BE2C (cell line): ENCODE data around the gene ZCCHC14.

Experiments used
- DNase-seq: peaks from one replicate; pipeline ENCODE4 v3.0.0-alpha.2; 2020
- H3K27me3 ChIP-seq: fragments of 250-450 bp; sonication (Bioruptor Pico); 2 replicates; pipeline ENCODE4 v1.5.1; 2020; ENCODE audit warnings: mild to moderate bottlenecking
- H3K36me3 ChIP-seq: fragments of 250-450 bp; sonication (Bioruptor Pico); 2 replicates; pipeline ENCODE4 v1.5.1; 2020; ENCODE audit warnings: mild to moderate bottlenecking
- H3K4me1 ChIP-seq: fragments of 250-450 bp; sonication (Bioruptor Pico); 2 replicates; pipeline ENCODE4 v1.5.1; 2020
- H3K4me3 ChIP-seq: 2 replicates; pipeline ENCODE4 v1.5.1; 2011; ENCODE audit warnings: low read depth, low read length
- H3K9me3 ChIP-seq: fragments of 250-450 bp; sonication (Bioruptor Pico); 2 replicates; pipeline ENCODE4 v1.5.1; 2020
- TF ChIP-seq, protein P1 (sequence below): IDR thresholded peaks from 2 replicates; pipeline ENCODE4 v1.5.1; 2012; ENCODE audit warnings: mild to moderate bottlenecking, low read depth, low read length

ZCCHC14 gene

DNA sequence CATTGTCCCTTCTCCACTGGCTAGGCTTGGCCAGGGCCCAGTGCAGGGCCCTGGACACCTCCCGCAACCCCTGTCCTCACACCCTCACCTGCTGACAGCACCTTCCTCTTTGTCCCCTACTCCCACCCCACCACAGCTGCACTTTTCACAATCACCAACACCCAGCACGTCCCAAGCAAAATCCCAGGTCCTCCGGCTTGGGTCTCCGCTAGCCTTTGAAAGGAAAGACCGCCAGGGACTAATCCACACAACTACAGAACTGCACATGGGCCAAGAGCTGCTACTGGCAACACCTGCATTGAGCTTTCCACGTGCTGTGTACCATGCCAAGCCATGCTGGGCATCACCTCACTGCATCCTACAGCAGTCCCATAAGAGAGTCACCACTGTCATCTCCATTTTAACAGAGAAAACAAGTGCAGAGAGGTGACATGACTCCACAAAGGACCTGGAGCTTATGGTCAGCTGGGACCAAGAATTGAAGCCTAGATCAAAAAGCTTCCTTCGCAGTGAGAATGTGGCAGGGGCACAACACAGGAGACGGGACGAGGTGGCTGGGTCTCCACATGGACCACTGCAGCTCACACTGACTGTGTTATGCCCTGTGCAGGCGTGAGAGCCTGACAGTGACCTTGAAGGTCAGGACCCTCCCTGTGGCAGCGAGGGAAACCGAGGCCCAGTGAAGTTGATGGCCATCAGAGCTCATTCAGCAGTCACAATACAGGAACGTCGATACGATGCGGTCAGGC, 131.8 kb downstream of the ZCCHC14 start:
- Histone ChIP-seq H3K4me1 (peaks cover 15% of the 10 kb centered on the region), H3K36me3 (peaks cover 28% of the 10 kb centered on the region), H3K27me3 (no peaks in the 10 kb centered on the region), H3K4me3 (no peak overlapping the region), H3K9me3 (no peaks in the 10 kb centered on the region)
- no peak for DNase-seq
- TF ChIP-seq, protein P1, sequence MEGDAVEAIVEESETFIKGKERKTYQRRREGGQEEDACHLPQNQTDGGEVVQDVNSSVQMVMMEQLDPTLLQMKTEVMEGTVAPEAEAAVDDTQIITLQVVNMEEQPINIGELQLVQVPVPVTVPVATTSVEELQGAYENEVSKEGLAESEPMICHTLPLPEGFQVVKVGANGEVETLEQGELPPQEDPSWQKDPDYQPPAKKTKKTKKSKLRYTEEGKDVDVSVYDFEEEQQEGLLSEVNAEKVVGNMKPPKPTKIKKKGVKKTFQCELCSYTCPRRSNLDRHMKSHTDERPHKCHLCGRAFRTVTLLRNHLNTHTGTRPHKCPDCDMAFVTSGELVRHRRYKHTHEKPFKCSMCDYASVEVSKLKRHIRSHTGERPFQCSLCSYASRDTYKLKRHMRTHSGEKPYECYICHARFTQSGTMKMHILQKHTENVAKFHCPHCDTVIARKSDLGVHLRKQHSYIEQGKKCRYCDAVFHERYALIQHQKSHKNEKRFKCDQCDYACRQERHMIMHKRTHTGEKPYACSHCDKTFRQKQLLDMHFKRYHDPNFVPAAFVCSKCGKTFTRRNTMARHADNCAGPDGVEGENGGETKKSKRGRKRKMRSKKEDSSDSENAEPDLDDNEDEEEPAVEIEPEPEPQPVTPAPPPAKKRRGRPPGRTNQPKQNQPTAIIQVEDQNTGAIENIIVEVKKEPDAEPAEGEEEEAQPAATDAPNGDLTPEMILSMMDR = no peak

DNA sequence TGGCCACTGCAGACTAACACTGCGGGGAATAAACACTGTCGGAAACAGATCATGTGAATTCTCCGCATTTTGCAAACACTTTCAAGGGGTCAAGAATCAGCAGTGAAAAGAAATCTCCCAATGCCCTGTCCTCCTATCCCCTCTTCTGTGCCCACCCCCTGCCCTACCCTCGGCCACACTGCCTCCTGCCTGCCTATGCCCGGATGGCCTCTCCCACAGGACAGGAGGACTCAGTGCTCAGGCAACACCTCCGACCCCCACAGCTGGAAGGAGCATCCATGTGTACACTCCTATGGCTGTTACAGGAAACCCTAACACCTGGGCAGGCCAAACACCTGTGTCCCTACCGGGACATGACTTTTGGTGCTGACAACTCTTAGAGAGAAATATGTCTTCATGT, 133.7 kb downstream of the ZCCHC14 start:
- TF ChIP-seq, protein P1 = no peak
- Histone ChIP-seq H3K27me3 (no peaks in the 10 kb centered on the region), H3K36me3 (peaks cover 28% of the 10 kb centered on the region), H3K4me1 (peaks cover 9% of the 10 kb centered on the region), H3K9me3 (no peaks in the 10 kb centered on the region), H3K4me3 (no peak overlapping the region)
- no peak for DNase-seq

DNA sequence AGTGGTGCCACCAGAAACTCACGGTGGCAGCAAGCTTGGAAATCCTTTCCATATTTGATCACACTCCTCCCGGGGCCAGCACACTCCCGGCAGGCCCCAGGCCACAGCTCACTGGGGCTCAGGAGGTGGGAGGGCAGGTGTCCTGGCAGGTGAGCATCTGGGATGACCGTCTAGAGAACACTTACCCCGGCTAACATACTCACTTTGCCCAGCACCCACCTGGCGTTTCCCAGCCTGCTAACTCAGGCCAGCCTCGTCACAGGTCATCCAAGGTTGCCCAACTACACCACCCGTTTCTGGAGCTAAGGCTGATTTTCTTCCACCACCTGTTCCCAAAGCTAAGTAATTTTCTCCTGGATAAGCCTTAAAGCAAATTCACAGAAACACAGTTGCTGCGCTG, 134.1 kb downstream of the ZCCHC14 start:
- H3K9me3 ChIP-seq = no peaks in the 10 kb centered on the region
- H3K4me1 ChIP-seq = peaks cover 9% of the 10 kb centered on the region
- no peaks in the 10 kb centered on the region for H3K27me3 ChIP-seq
- H3K4me3 ChIP-seq = no peak overlapping the region
- H3K36me3 ChIP-seq = peaks cover 28% of the 10 kb centered on the region
- TF ChIP-seq, protein P1 = no peak
- DNase-seq = no peak

DNA sequence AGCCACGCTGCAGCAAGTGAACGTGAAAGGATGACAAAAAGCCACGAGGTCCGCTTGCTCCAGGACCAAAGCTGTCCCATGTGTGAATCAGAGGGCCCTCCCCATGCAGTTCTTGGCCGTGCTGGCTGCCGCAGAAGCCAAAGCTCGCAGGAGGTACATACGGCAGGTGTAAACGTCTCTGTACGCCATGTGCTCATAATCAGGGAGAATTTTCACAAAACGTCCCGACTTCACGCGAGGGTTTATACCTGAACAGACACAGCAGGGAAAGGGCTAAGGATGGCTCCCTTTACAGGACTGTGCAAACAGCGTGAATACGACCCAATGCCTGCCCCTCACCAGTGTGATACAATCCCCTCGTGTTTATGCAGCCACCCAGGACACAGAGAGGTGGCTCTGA, 134.6 kb downstream of the ZCCHC14 start:
- TF ChIP-seq, protein P1 = no peak
- Histone ChIP-seq H3K9me3 (no peaks in the 10 kb centered on the region), H3K36me3 (peaks cover 28% of the 10 kb centered on the region), H3K4me1 (peaks cover 5% of the 10 kb centered on the region), H3K4me3 (no peak overlapping the region), H3K27me3 (no peaks in the 10 kb centered on the region)
- no peak for DNase-seq

DNA sequence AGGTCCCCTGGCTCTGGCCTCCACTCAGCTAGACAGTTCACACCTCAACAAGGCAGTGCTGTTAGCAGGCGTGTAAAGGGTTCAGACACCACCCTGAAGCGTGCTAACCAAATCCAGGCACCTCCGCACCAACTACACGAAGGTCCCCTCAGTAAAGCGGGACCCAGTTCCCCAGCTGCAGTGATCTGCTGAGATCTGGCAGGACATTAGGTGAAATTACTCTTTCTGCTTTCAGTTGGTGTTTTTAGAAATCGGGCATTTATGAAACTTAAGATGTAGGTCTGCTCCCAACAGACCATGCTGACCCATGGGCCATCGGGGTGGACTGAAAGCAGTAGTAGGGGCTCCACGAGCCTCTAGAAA, 136.4 kb downstream of the ZCCHC14 start:
- Histone ChIP-seq H3K9me3 (no peaks in the 10 kb centered on the region), H3K4me3 (no peak overlapping the region), H3K36me3 (peaks cover 21% of the 10 kb centered on the region), H3K4me1 (peaks cover 5% of the 10 kb centered on the region), H3K27me3 (no peaks in the 10 kb centered on the region)
- no peak for DNase-seq
- TF ChIP-seq, protein P1 = no peak
